A673 (cell line): ENCODE data around the gene CARD6. TPM values are rescaled to one million over a fixed set of nuclear protein-coding genes. Genes with fewer than 3 reads are reported as not detected.

ENCODE experiments used
- BruUV-seq: library from RNA; stranded (reverse); fragments of 400-500 nt; replicated peaks from 2 replicates; lab custom pipeline; 2021; lab: Mats Ljungman, UMichigan
- CTCF ChIA-PET: fragments of 300-600 bp; sonication (Branson Sonifier 250); formaldehyde crosslinking; loops from one replicate; lab custom pipeline; 2022; ENCODE audit warnings: antibody characterized with exemption; lab: Charles Lee
- POLR2A ChIA-PET: fragments of 300-600 bp; sonication (Branson Sonifier 250); formaldehyde crosslinking; loops from one replicate; lab custom pipeline; 2022; ENCODE audit warnings: antibody characterized with exemption; ENCODE audit not compliant: low non-redundant PET; lab: Charles Lee
- DNase-seq: peaks from one replicate; pipeline ENCODE4 v3.0.0-alpha.2; 2015; ENCODE audit warnings: low spot score
- H3K27ac ChIP-seq: fragments of 200-600 bp; sonication (generic); 2 replicates; pipeline ENCODE4 v1.5.1; 2016; ENCODE audit warnings: mixed run types, low read depth, mild to moderate bottlenecking, mixed read lengths, antibody characterized with exemption, low read length; ENCODE audit not compliant: poor library complexity, severe bottlenecking
- H3K27me3 ChIP-seq: fragments of 200-600 bp; sonication (generic); replicated peaks from 2 replicates; pipeline ENCODE4 v1.6.1; 2017; ENCODE audit warnings: mixed run types, low read depth, mild to moderate bottlenecking, mixed read lengths, antibody characterized with exemption, low read length; ENCODE audit not compliant: insufficient read depth, poor library complexity
- H3K36me3 ChIP-seq: fragments of 200-600 bp; sonication (generic); 2 replicates; pipeline ENCODE4 v1.6.1; 2016; ENCODE audit warnings: mixed run types, mild to moderate bottlenecking, mixed read lengths, antibody characterized with exemption, low read length; ENCODE audit not compliant: insufficient read depth, poor library complexity, severe bottlenecking
- H3K4me1 ChIP-seq: fragments of 200-600 bp; sonication (generic); 2 replicates; pipeline ENCODE4 v1.6.1; 2017; ENCODE audit warnings: mixed run types, mild to moderate bottlenecking, mixed read lengths, antibody characterized with exemption, low read length; ENCODE audit not compliant: insufficient read depth, poor library complexity, severe bottlenecking
- H3K4me3 ChIP-seq: fragments of 200-600 bp; sonication (generic); 2 replicates; pipeline ENCODE4 v1.5.1; 2016; ENCODE audit warnings: low read depth, mixed run types, mild to moderate bottlenecking, mixed read lengths, low read length; ENCODE audit not compliant: poor library complexity, severe bottlenecking
- H3K9me3 ChIP-seq: fragments of 200-600 bp; sonication (generic); 2 replicates; pipeline ENCODE4 v1.6.1; 2016; ENCODE audit warnings: mixed run types, low read depth, mild to moderate bottlenecking, mixed read lengths, antibody characterized with exemption, low read length; ENCODE audit not compliant: poor library complexity, severe bottlenecking
- CTCF ChIP-seq: fragments of 300-800, 200-600 bp; sonication (generic); conservative IDR thresholded peaks from 2 replicates; pipeline ENCODE4 v1.5.1; 2017; ENCODE audit warnings: low read depth, mild to moderate bottlenecking, antibody characterized with exemption, low read length, moderate library complexity, mixed read lengths
- EZH2 ChIP-seq: fragments of 200-600 bp; sonication (generic); IDR thresholded peaks from 2 replicates; pipeline ENCODE4 v1.6.1; 2017; ENCODE audit warnings: borderline replicate concordance, low read depth, mild to moderate bottlenecking, mixed read lengths, antibody characterized with exemption, low read length; ENCODE audit not compliant: poor library complexity, severe bottlenecking
- intact Hi-C: fragments of 100-400 bp; cut with micrococcal nuclease; formaldehyde crosslinking; loops from one replicate; pipeline ENCODE4 v1.10.0; 2022; ENCODE audit not compliant: unreplicated experiment
- total RNA-seq: library from RNA; stranded (reverse); gene quantifications from 2 replicates; pipeline ENCODE4 v1.2.3, GENCODE V29; 2021

Gene CARD6
- total RNA-seq, 1 experiment from 2014 or later: 8.9 TPM

GRCh38 chr5:40828690-40829661, 12.2 kb upstream of the CARD6 start:
- no peak for DNase-seq
- Histone ChIP-seq H3K36me3 (peaks cover 82% of the 10 kb centered on the region), H3K27me3 (no peaks in the 10 kb centered on the region), H3K4me1 (peaks cover 21% of the 10 kb centered on the region), H3K4me3 (no peak overlapping the region), H3K27ac (no peak overlapping the region), H3K9me3 (no peaks in the 10 kb centered on the region)
- intact Hi-C loops: no loop called here
- no peak for TF ChIP-seq CTCF
- no peak for TF ChIP-seq EZH2
- POLR2A ChIA-PET: interaction anchor here (0.5 to 0.6 kb wide), 2 partner anchors 27 to 81 kb away, joined by 5 to 7 read pairs; no protein-coding TSS in a partner anchor
- BruUV-seq: no TSS peak
- CTCF ChIA-PET: no interaction called here

GRCh38 chr5:40829748-40830533, 11.2 kb upstream of the CARD6 start:
- intact Hi-C loops: no loop called here
- ChIA-PET CTCF (no interaction called here), POLR2A (no interaction called here)
- no peaks in the 10 kb centered on the region for H3K9me3 ChIP-seq
- peaks cover 21% of the 10 kb centered on the region for H3K4me1 ChIP-seq
- no peak overlapping the region for H3K4me3 ChIP-seq
- BruUV-seq: no TSS peak
- H3K27ac ChIP-seq: no peak overlapping the region
- no peak for TF ChIP-seq EZH2
- no peak for TF ChIP-seq CTCF
- no peaks in the 10 kb centered on the region for H3K27me3 ChIP-seq
- no peak for DNase-seq
- H3K36me3 ChIP-seq: peaks cover 88% of the 10 kb centered on the region

- POLR2A ChIA-PET: no interaction called here
- H3K27ac ChIP-seq: no peak overlapping the region
Observed at GRCh38 chr5:40831346-40832210, 9.6 kb upstream of the CARD6 start.

More at GRCh38 chr5:40831346-40832210, 9.6 kb upstream of the CARD6 start:
- TF ChIP-seq CTCF (no peak), EZH2 (no peak)
- CTCF ChIA-PET: no interaction called here
- peaks cover 24% of the 10 kb centered on the region for H3K4me1 ChIP-seq
- H3K36me3 ChIP-seq: peaks cover 80% of the 10 kb centered on the region
- DNase-seq: no peak
- no TSS peak for BruUV-seq
- intact Hi-C loops: no loop called here
- no peaks in the 10 kb centered on the region for H3K9me3 ChIP-seq
- H3K27me3 ChIP-seq: no peaks in the 10 kb centered on the region
- no peak overlapping the region for H3K4me3 ChIP-seq
